Endothelial cell of umbilical vein (primary cell): ENCODE results near the gene PPP1R13B. TPM values are rescaled to one million over a fixed set of nuclear protein-coding genes. Genes with fewer than 3 reads are reported as not detected.

ENCODE experiments used
- BruUV-seq: library from RNA; stranded (reverse); fragments of 400-500 nt; replicated peaks from 2 replicates; lab custom pipeline; 2021; lab: Mats Ljungman, UMichigan
- CTCF ChIA-PET: fragments of 300-600, 350-600 bp; sonication (Branson Sonifier 250); formaldehyde crosslinking; loops from one replicate; lab custom pipeline; 2021; ENCODE audit warnings: antibody characterized with exemption, inconsistent platforms; lab: Charles Lee
- POLR2A ChIA-PET: fragments of 300-600, 350-600 bp; sonication (Branson Sonifier 250); formaldehyde crosslinking; loops from one replicate; lab custom pipeline; 2021; ENCODE audit warnings: antibody characterized with exemption, inconsistent platforms; lab: Charles Lee
- DNase-seq: peaks from one replicate; pipeline ENCODE4 v3.0.0-alpha.2; 2011; ENCODE audit warnings: low read depth, low spot score
- FAIRE-seq: peaks from 2 replicates; lab custom pipeline; 2011; peaks lifted over from hg19 to GRCh38; lab: Jason Lieb, UNC
- H2AFZ ChIP-seq: 2 replicates; pipeline ENCODE4 v1.6.0; 2012; ENCODE audit warnings: low read depth, low read length, control low read depth, inconsistent platforms
- H3K27ac ChIP-seq: 2 replicates; pipeline ENCODE4 v1.5.1; 2011; ENCODE audit warnings: low read depth, mild to moderate bottlenecking, control low read depth, low read length, moderate library complexity; ENCODE audit not compliant: insufficient read depth
- H3K27me3 ChIP-seq, 2 experiments: 2 replicates each; pipeline versions ENCODE4 v1.6.0 to v1.6.1; 2011; ENCODE audit warnings: low read length in 2 of 2, mixed read lengths in 1 of 2; ENCODE audit not compliant: control insufficient read depth in 2 of 2, insufficient read depth in 2 of 2
- H3K36me3 ChIP-seq, 2 experiments: 2 replicates in 1 of 2; 3 replicates in 1 of 2; pipeline ENCODE4 v1.5.1; 2011; ENCODE audit warnings: low read length in 2 of 2, mild to moderate bottlenecking in 1 of 2, moderate library complexity in 1 of 2; ENCODE audit not compliant: control insufficient read depth in 2 of 2, insufficient read depth in 2 of 2; ENCODE audit errors: extremely low read depth in 1 of 2
- H3K4me1 ChIP-seq: 3 replicates; pipeline ENCODE4 v1.5.1; 2011; ENCODE audit warnings: mild to moderate bottlenecking, low read length; ENCODE audit not compliant: control insufficient read depth, insufficient read depth; ENCODE audit errors: extremely low read depth
- H3K4me2 ChIP-seq: 2 replicates; pipeline ENCODE4 v1.6.1; 2011; ENCODE audit warnings: low read length, control low read depth, mixed read lengths; ENCODE audit not compliant: insufficient read depth
- H3K4me3 ChIP-seq, 3 experiments: fragments of 200-600 bp in 1 of 3; sonication (generic), shearing (Covaris generic) in 1 of 3; replicated peaks in 1 of 3; 2 replicates each; pipeline ENCODE4 v1.5.1; 2011 to 2016; ENCODE audit warnings: control low read depth in 3 of 3, low read length in 3 of 3, mild to moderate bottlenecking in 2 of 3, inconsistent platforms in 1 of 3, low read depth in 1 of 3, moderate library complexity in 1 of 3; ENCODE audit not compliant: insufficient read depth in 1 of 3
- H3K79me2 ChIP-seq: 2 replicates; pipeline ENCODE4 v1.6.0; 2012; ENCODE audit warnings: low read length, inconsistent platforms; ENCODE audit not compliant: control insufficient read depth, insufficient read depth
- H3K9ac ChIP-seq: replicated peaks from 2 replicates; pipeline ENCODE3; 2011; ENCODE audit warnings: low read length, control low read depth; ENCODE audit not compliant: insufficient read depth; ENCODE audit errors: extremely low read depth
- H3K9me1 ChIP-seq: replicated peaks from 3 replicates; pipeline ENCODE4 v1.6.0; 2011; ENCODE audit warnings: mild to moderate bottlenecking, low read length; ENCODE audit not compliant: control insufficient read depth, insufficient read depth; ENCODE audit errors: extremely low read depth
- H3K9me3 ChIP-seq: replicated peaks from 2 replicates; pipeline ENCODE4 v1.5.1; 2012; ENCODE audit warnings: low read length, inconsistent platforms; ENCODE audit not compliant: control insufficient read depth, insufficient read depth
- H4K20me1 ChIP-seq: replicated peaks from 2 replicates; pipeline ENCODE3; 2011; ENCODE audit warnings: mild to moderate bottlenecking, low read length; ENCODE audit not compliant: control insufficient read depth, insufficient read depth; ENCODE audit errors: extremely low read depth
- CTCF ChIP-seq, 2 donors: IDR thresholded peaks; 1 replicate in 1 of 2; 2 replicates in 1 of 2; pipeline ENCODE4 v1.5.1; 2011; ENCODE audit warnings: low read length in 2 of 2, mild to moderate bottlenecking in 2 of 2, moderate library complexity in 2 of 2, control low read depth in 1 of 2, inconsistent platforms in 1 of 2, low read depth in 1 of 2; ENCODE audit not compliant: insufficient read depth in 1 of 2; ENCODE audit errors: extremely low read depth in 1 of 2
- EZH2 ChIP-seq: IDR thresholded peaks from 2 replicates; pipeline ENCODE4 v1.6.1; 2012; ENCODE audit warnings: borderline replicate concordance, low read depth, mild to moderate bottlenecking, moderate library complexity, low read length, inconsistent platforms; ENCODE audit not compliant: severe bottlenecking
- JUN ChIP-seq: IDR thresholded peaks from 2 replicates; pipeline ENCODE4 v1.6.1; 2011; ENCODE audit warnings: borderline replicate concordance, low read depth; ENCODE audit not compliant: insufficient read length, insufficient read depth
- MYC ChIP-seq: IDR thresholded peaks from one replicate; pipeline ENCODE4 v1.6.1; 2011; ENCODE audit warnings: mild to moderate bottlenecking, low read depth, low read length
- POLR2AphosphoS5 ChIP-seq: IDR thresholded peaks from 2 replicates; pipeline ENCODE4 v1.6.1; 2012; ENCODE audit warnings: low read depth, mild to moderate bottlenecking, control low read depth, low read length, moderate library complexity; ENCODE audit not compliant: insufficient read depth
- dilution Hi-C: fragments of 300-500 bp; cut with MboI; formaldehyde crosslinking; loops from one replicate; pipeline ENCODE4 v1.15.0; 2019; ENCODE audit warnings: low sequenced_read_pairs; ENCODE audit not compliant: extremely low pct_ligation_motif_present
- intact Hi-C: fragments of 100-400 bp; cut with micrococcal nuclease; formaldehyde crosslinking; loops from one replicate; pipeline ENCODE4 v1.10.0; 2022
- polyA plus RNA-seq, 4 experiments: library from polyadenylated mRNA; depleted of rRNA in 3 of 4; stranded (reverse) in 3 of 4; unstranded in 1 of 4; fragments of >200 nt; gene quantifications; 2 replicates each; pipeline versions ENCODE4 v1.2.1 to v1.2.3, GENCODE V29; 2011 to 2012; ENCODE audit warnings: missing spikeins in 1 of 4
- total RNA-seq: library from RNA; stranded (reverse); gene quantifications from 2 replicates; pipeline ENCODE4 v1.2.3, GENCODE V29; 2021

Gene PPP1R13B
- total and polyA plus RNA-seq, 2 donors (not counting 3 experiments of a cell fraction or from before 2014, with no cell fraction given), result 10.0 to 30.0 TPM

- H3K4me1 ChIP-seq, result peaks cover 14% of the 10 kb centered on the region
- no peak overlapping the region for H3K27ac ChIP-seq
- FAIRE-seq (no peak), DNase-seq (no peak)
- no peaks in the 10 kb centered on the region for H4K20me1 ChIP-seq
- no TSS peak for BruUV-seq
- ChIA-PET CTCF (no interaction called here), POLR2A (no interaction called here)
- H3K36me3 ChIP-seq, result peaks cover 0 to 27% of the 10 kb centered on the region in 2 experiments
- no peak overlapping the region for H3K4me3 ChIP-seq
- no peaks in the 10 kb centered on the region for H3K9me1 ChIP-seq
- H3K9me3 ChIP-seq, result no peaks in the 10 kb centered on the region
- intact Hi-C loops (no loop called here), dilution Hi-C loops (no loop called here)
- H3K9ac ChIP-seq, result no peak overlapping the region
- no peaks in the 10 kb centered on the region for H3K79me2 ChIP-seq
- H3K27me3 ChIP-seq, result no peaks in the 10 kb centered on the region
- no peak overlapping the region for H3K4me2 ChIP-seq
- TF ChIP-seq JUN (no peak), EZH2 (no peak), CTCF (IDR thresholded peaks at IDR 0.05; ENCODE audit: extremely low read depth in 1 of 2, insufficient read depth in 1 of 2, low read depth in 1 of 2, low read length in 2 of 2) (no peak), POLR2AphosphoS5 (no peak), MYC (no peak)
- H2AFZ ChIP-seq, result no peak overlapping the region
Measured at GRCh38 chr14:103739466-103739792, 107.9 kb downstream of the PPP1R13B start.
